ENCODE results near the gene ASXL3. TPM values are rescaled to one million over a fixed set of nuclear protein-coding genes. Genes with fewer than 3 reads are reported as not detected.

Gene ASXL3
- total RNA-seq, 2 donors from 2014 or later: 0.59 to 1.7 TPM

- H3K27me3 ChIP-seq: no peaks in the 10 kb centered on the region
- no peak overlapping the region for H3K9ac ChIP-seq (ENCODE audit: low read depth in 2 of 2, low read length in 2 of 2)
- H3K4me3 ChIP-seq: no peak overlapping the region
- H3K27ac ChIP-seq: no peak overlapping the region
- no peaks in the 10 kb centered on the region for H3K36me3 ChIP-seq
- intact Hi-C loops (cut with DNase I): no loop called here
- H3K4me1 ChIP-seq: no peaks in the 10 kb centered on the region
- TF ChIP-seq CTCF (IDR thresholded peaks at IDR 0.05): no peak
- no peak for DNase-seq
- no peaks in the 10 kb centered on the region for H3K9me3 ChIP-seq
These were observed 79.0 kb downstream of the ASXL3 start for GRCh38 chr18:33656889-33657448.

- intact Hi-C loops (cut with DNase I): no loop called here
- Histone ChIP-seq H3K27me3 (no peaks in the 10 kb centered on the region), H3K36me3 (no peaks in the 10 kb centered on the region), H3K9ac (ENCODE audit: low read depth in 2 of 2, low read length in 2 of 2) (no peak overlapping the region), H3K9me3 (no peaks in the 10 kb centered on the region), H3K27ac (no peak overlapping the region), H3K4me1 (no peaks in the 10 kb centered on the region), H3K4me3 (no peak overlapping the region)
- DNase-seq: no peak
- no peak for TF ChIP-seq CTCF (IDR thresholded peaks at IDR 0.05)
These were observed 82.8 kb downstream of the ASXL3 start for GRCh38 chr18:33660696-33661310.

- no peak overlapping the region for H3K4me3 ChIP-seq
- H3K27me3 ChIP-seq: no peaks in the 10 kb centered on the region
- DNase-seq: no peak
- intact Hi-C loops (cut with DNase I): no loop called here
- no peak for TF ChIP-seq CTCF (IDR thresholded peaks at IDR 0.05)
- H3K9me3 ChIP-seq: no peaks in the 10 kb centered on the region
- H3K9ac ChIP-seq (ENCODE audit: low read depth in 2 of 2, low read length in 2 of 2): no peak overlapping the region
- no peak overlapping the region for H3K27ac ChIP-seq
- H3K36me3 ChIP-seq: no peaks in the 10 kb centered on the region
- H3K4me1 ChIP-seq: no peaks in the 10 kb centered on the region
These were observed 86.3 kb downstream of the ASXL3 start for GRCh38 chr18:33664241-33664874.

GRCh38 chr18:33665187-33665586 lies 87.2 kb downstream of the ASXL3 start:
- Histone ChIP-seq H3K27me3 (no peaks in the 10 kb centered on the region), H3K9ac (ENCODE audit: low read depth in 2 of 2, low read length in 2 of 2) (no peak overlapping the region), H3K4me3 (no peak overlapping the region), H3K4me1 (no peaks in the 10 kb centered on the region), H3K9me3 (no peaks in the 10 kb centered on the region), H3K27ac (no peak overlapping the region), H3K36me3 (no peaks in the 10 kb centered on the region)
- intact Hi-C loops (cut with DNase I): no loop called here
- DNase-seq: no peak
- no peak for TF ChIP-seq CTCF (IDR thresholded peaks at IDR 0.05)

- Histone ChIP-seq H3K4me3 (no peak overlapping the region), H3K9me3 (no peaks in the 10 kb centered on the region), H3K4me1 (no peaks in the 10 kb centered on the region), H3K9ac (ENCODE audit: low read depth in 2 of 2, low read length in 2 of 2) (no peak overlapping the region), H3K27me3 (no peaks in the 10 kb centered on the region), H3K27ac (no peak overlapping the region), H3K36me3 (no peaks in the 10 kb centered on the region)
- TF ChIP-seq CTCF (IDR thresholded peaks at IDR 0.05): no peak
- DNase-seq: no peak
- intact Hi-C loops (cut with DNase I): no loop called here
These were observed 87.6 kb downstream of the ASXL3 start for GRCh38 chr18:33665641-33666040.

Measured in colonic mucosa (tissue), 4 donors.